Neuron (in vitro differentiated cells): ENCODE data around the gene DUSP28.

ENCODE experiments used
- H2AFZ ChIP-seq: one replicate; pipeline ENCODE4 v1.6.1; 2013; ENCODE audit warnings: low read depth, mild to moderate bottlenecking, inconsistent platforms, low read length, moderate library complexity
- H3K27me3 ChIP-seq: one replicate; pipeline ENCODE4 v1.6.1; 2013; ENCODE audit warnings: low read length; ENCODE audit not compliant: insufficient read depth
- H3K36me3 ChIP-seq: one replicate; pipeline ENCODE4 v1.6.1; 2013; ENCODE audit warnings: low read length; ENCODE audit not compliant: insufficient read depth
- H3K4me1 ChIP-seq: one replicate; pipeline ENCODE4 v1.6.1; 2013; ENCODE audit warnings: low read length; ENCODE audit not compliant: insufficient read depth
- H3K4me3 ChIP-seq: 2 replicates; pipeline ENCODE4 v1.5.1; 2013; ENCODE audit warnings: mild to moderate bottlenecking, low read length, moderate library complexity
- H3K9me3 ChIP-seq: one replicate; pipeline ENCODE4 v1.6.1; 2013; ENCODE audit warnings: low read length

Gene DUSP28

GRCh38 chr2:240567872-240568677 lies 7.9 kb downstream of the DUSP28 start, which contains the start of gene RNPEPL1:
TSS of gene RNPEPL1 (plus strand) at chr2:240568484. CDS start at chr2:240568587, 103 bp downstream.
- H2AFZ ChIP-seq: peak within 1 kb of the TSS; percentile 66
- H3K4me3 ChIP-seq: peak within 1 kb of the TSS; percentile 74
- H3K4me1 ChIP-seq: peaks cover 29% of the 10 kb centered on the region
- H3K36me3 ChIP-seq: no peaks in the 10 kb centered on the region
- H3K9me3 ChIP-seq: no peaks in the 10 kb centered on the region
- no peaks in the 10 kb centered on the region for H3K27me3 ChIP-seq

DNA sequence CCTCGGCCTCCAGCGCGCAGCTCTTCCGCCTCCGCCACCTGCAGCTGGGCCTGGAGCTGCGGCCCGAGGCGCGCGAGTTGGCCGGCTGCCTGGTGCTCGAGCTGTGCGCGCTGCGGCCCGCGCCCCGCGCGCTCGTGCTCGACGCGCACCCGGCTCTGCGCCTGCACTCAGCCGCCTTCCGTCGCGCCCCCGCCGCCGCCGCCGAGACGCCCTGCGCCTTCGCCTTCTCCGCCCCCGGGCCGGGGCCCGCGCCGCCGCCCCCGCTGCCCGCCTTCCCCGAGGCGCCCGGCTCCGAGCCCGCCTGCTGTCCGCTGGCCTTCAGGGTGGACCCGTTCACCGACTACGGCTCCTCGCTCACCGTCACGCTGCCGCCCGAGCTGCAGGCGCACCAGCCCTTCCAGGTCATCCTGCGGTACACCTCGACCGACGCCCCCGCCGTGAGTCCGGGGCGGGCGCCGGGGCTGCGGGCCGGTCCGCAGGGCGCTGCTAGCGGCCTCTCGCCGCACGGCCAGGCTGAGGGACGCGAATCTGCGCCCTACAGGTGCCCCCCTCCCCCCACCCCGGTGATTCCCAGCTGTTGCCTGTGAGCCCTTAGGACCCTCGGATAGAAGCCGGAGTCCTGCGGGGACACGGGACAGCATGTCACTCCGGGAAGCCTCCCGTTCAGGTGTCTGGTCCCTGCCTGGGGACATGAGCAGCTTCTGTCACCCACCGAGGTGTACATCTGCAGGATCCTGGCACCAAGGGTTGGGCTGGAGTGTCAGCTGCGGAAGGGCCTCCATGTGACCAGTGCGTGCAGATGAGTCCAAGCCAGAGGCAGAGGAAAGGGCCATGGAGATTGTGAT lies 8.7 kb downstream of the DUSP28 start:
- Histone ChIP-seq H3K36me3 (peaks cover under 1% of the 10 kb centered on the region), H2AFZ (no peak overlapping the region), H3K4me3 (peak overlapping the region; percentile 59), H3K4me1 (peaks cover 29% of the 10 kb centered on the region), H3K27me3 (no peaks in the 10 kb centered on the region), H3K9me3 (no peaks in the 10 kb centered on the region)

GRCh38 chr2:240569523-240569997 lies 9.4 kb downstream of the DUSP28 start:
- Histone ChIP-seq H3K27me3 (no peaks in the 10 kb centered on the region), H3K4me1 (peaks cover 29% of the 10 kb centered on the region), H3K4me3 (peak overlapping the region; percentile 59), H2AFZ (no peak overlapping the region), H3K9me3 (no peaks in the 10 kb centered on the region), H3K36me3 (peaks cover 7% of the 10 kb centered on the region)

DNA sequence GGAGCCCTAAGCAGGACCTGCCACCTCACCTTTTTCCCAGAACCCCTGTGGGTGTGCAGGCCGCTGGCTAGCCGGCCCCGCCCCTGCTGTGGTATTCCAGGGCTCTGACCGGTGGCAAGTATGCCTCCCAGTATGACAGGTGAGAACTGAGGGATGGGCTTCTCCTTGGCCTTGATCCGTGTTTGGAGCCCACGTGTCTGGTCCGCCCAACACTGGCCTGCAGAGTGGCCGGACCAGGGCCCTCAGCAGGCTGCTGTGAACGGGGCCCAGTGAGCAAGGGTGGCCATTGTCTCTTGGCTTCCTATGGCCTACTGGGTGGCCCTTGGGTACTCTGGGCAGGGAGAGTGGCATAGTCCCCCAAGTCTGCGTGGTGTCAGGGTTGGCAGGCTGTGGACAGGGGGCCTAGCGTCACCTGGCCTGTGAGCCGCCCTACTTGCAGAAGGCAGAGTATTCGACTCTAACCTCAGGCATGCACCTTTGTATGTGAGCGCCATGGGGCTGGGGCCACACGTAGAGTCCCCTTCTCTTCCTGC lies 9.9 kb downstream of the DUSP28 start:
- H2AFZ ChIP-seq: no peak overlapping the region
- H3K27me3 ChIP-seq: no peaks in the 10 kb centered on the region
- H3K4me1 ChIP-seq: peaks cover 29% of the 10 kb centered on the region
- H3K4me3 ChIP-seq: no peak overlapping the region
- H3K36me3 ChIP-seq: peaks cover 12% of the 10 kb centered on the region
- no peaks in the 10 kb centered on the region for H3K9me3 ChIP-seq

- H3K36me3 ChIP-seq: peaks cover 13% of the 10 kb centered on the region
- H3K4me3 ChIP-seq: no peak overlapping the region
- H3K9me3 ChIP-seq: no peaks in the 10 kb centered on the region
- H3K27me3 ChIP-seq: no peaks in the 10 kb centered on the region
- H3K4me1 ChIP-seq: peaks cover 29% of the 10 kb centered on the region
- no peak overlapping the region for H2AFZ ChIP-seq
Measured at GRCh38 chr2:240570531-240571313, 10.6 kb downstream of the DUSP28 start.

GRCh38 chr2:240571314-240571973 lies 11.3 kb downstream of the DUSP28 start:
- peaks cover 24% of the 10 kb centered on the region for H3K4me1 ChIP-seq
- H3K9me3 ChIP-seq: no peaks in the 10 kb centered on the region
- H3K27me3 ChIP-seq: no peaks in the 10 kb centered on the region
- H2AFZ ChIP-seq: no peak overlapping the region
- H3K36me3 ChIP-seq: peaks cover 19% of the 10 kb centered on the region
- H3K4me3 ChIP-seq: no peak overlapping the region

GRCh38 chr2:240572141-240573031 lies 12.2 kb downstream of the DUSP28 start:
- H3K9me3 ChIP-seq: no peaks in the 10 kb centered on the region
- peaks cover 16% of the 10 kb centered on the region for H3K4me1 ChIP-seq
- H2AFZ ChIP-seq: no peak overlapping the region
- no peaks in the 10 kb centered on the region for H3K27me3 ChIP-seq
- H3K36me3 ChIP-seq: peaks cover 19% of the 10 kb centered on the region
- no peak overlapping the region for H3K4me3 ChIP-seq

DNA sequence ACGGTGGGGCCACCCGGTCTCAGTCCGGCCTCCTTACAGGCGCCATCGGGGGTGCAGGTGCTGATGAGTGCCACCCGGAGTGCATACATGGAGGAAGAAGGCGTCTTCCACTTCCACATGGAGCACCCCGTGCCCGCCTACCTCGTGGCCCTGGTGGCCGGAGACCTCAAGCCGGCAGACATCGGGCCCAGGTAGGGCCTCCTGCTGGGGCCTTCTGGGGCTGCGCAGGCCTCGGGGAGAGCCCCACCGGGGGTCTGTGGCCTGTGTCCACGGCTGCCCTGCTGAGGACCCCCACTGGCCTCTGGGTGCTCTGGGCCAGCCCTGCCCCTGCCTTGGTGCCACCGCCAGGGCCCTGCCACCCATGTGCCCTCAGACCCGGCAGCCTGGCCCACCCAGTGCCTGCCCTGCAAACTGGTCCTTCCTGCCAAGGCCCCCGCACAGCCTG lies 12.9 kb downstream of the DUSP28 start:
- H3K4me1 ChIP-seq: peaks cover 10% of the 10 kb centered on the region

DNA sequence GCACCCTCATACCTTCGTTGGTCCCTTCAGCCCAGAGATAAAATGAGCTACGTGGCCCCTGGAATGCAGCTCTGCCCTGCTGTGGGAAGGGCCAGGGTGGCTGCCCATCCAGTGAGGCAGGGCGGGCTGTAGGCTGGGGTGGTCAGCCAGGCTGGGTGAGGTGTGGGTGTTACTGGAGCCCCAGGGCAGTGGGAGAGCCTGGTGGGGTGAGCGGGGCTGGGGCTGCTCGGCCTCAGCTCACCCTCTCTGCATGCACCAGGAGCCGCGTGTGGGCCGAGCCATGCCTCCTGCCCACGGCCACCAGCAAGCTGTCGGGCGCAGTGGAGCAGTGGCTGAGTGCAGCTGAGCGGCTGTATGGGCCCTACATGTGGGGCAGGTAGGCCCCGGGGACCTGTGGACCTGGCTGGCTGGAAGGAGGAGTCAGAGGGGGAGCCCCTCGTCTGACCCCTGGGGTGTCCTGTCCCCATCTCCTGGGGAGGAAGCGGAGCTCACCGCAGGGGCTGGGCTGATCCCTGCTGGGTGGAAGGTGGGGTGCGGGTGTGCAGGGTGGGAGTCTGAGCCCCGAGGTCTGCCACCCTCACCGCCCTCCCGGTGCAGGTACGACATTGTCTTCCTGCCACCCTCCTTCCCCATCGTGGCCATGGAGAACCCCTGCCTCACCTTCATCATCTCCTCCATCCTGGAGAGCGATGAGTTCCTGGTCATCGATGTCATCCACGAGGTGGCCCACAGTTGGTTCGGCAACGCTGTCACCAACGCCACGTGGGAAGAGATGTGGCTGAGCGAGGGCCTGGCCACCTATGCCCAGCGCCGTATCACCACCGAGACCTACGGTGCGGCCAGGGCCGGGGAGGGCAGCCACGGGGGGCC lies 13.6 kb downstream of the DUSP28 start:
- Histone ChIP-seq H3K4me3 (no peak overlapping the region), H3K9me3 (no peaks in the 10 kb centered on the region), H3K27me3 (no peaks in the 10 kb centered on the region), H3K36me3 (peaks cover 28% of the 10 kb centered on the region), H2AFZ (no peak overlapping the region), H3K4me1 (peaks cover 10% of the 10 kb centered on the region)

More for the DNA sequence above, 12.9 kb downstream of the DUSP28 start:
- Histone ChIP-seq H3K36me3 (peaks cover 25% of the 10 kb centered on the region), H3K9me3 (no peaks in the 10 kb centered on the region), H3K4me3 (no peak overlapping the region), H2AFZ (no peak overlapping the region), H3K27me3 (no peaks in the 10 kb centered on the region)

DNA sequence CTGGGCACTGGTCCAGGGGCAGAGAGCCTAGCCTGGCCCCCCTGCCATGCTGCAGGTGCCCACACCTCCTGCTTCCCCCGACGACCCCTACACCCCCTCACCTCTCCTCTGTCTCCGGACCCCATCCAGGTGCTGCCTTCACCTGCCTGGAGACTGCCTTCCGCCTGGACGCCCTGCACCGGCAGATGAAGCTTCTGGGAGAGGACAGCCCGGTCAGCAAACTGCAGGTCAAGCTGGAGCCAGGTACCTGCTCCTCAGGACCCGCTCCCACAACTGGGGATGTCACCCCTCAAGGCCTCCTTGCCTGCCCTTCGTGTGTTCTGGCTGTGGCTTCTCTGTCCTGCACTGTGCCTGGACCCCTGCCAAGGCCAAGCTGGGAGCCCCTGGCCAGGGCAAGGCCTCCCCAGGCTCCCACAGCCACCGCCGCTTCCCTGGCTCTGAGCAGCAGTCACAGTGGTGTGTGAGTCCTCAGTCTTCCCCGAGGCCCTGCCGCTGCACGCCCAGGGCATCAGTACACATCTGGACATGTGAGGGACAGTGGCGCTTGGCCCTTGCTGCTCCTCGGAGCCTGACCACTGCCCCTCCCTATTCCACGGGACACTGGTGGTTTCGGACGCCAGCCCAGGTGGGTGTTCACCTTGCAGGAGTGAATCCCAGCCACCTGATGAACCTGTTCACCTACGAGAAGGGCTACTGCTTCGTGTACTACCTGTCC lies 14.4 kb downstream of the DUSP28 start:
- no peak overlapping the region for H2AFZ ChIP-seq
- H3K27me3 ChIP-seq: no peaks in the 10 kb centered on the region
- H3K4me1 ChIP-seq: peaks cover 2% of the 10 kb centered on the region
- no peaks in the 10 kb centered on the region for H3K9me3 ChIP-seq
- H3K36me3 ChIP-seq: peaks cover 28% of the 10 kb centered on the region
- H3K4me3 ChIP-seq: no peak overlapping the region
